Psoas muscle (tissue), 8 donors: Measurements from ENCODE around the gene YBX3. TPM values are rescaled to one million over a fixed set of nuclear protein-coding genes. Genes with fewer than 3 reads are reported as not detected.

Experiments used
- ATAC-seq, 4 donors: fragments of 200-7000 bp; cut with Tn5 transposase; one replicate each; pipeline ENCODE4 v1.9.1; 2020; ENCODE audit warnings: moderate library complexity in 3 of 4, mild to moderate bottlenecking in 2 of 4
- DNase-seq, 2 donors: peaks; one replicate each; pipeline ENCODE4 v3.0.0-alpha.2; 2020
- H3K27ac ChIP-seq: fragments of 200-600 bp; one replicate; pipeline ENCODE4 v1.8.0; 2022
- H3K27me3 ChIP-seq, 3 donors: fragments of 200-600 bp in 1 of 3; one replicate each; pipeline versions ENCODE4 v1.6.1 to v1.8.0; 2013 to 2022; ENCODE audit warnings: low read length in 2 of 3, mild to moderate bottlenecking in 2 of 3, moderate library complexity in 1 of 3; ENCODE audit not compliant: insufficient read depth in 3 of 3
- H3K36me3 ChIP-seq, 2 donors: fragments of 200-600 bp in 1 of 2; one replicate each; pipeline versions ENCODE4 v1.6.1 to v1.8.0; 2013 to 2022; ENCODE audit warnings: low read depth in 1 of 2, mild to moderate bottlenecking in 1 of 2, moderate library complexity in 1 of 2; ENCODE audit not compliant: insufficient read depth in 1 of 2
- H3K4me1 ChIP-seq: fragments of 200-600 bp; one replicate; pipeline ENCODE4 v1.8.0; 2022
- H3K4me3 ChIP-seq: fragments of 200-600 bp; one replicate; pipeline ENCODE4 v1.8.0; 2022; ENCODE audit warnings: mild to moderate bottlenecking
- H3K9me3 ChIP-seq: fragments of 200-600 bp; one replicate; pipeline ENCODE4 v1.8.0; 2022
- WGBS, 3 donors: extraction: QIAGEN DNeasy Blood & Tissue Kit; methylation state at CpG; one replicate each; pipeline versions ENCODE4 v1.1.6 to v1.1.7; 2013; 5-methylcytosine and 5-hydroxymethylcytosine counted together
- intact Hi-C, 2 donors: fragments of 100-400 bp; cut with DNase I; formaldehyde crosslinking; loops; one replicate each; pipeline versions ENCODE4 v1.11.0 to v1.14.2; 2022
- polyA plus RNA-seq, 3 donors: library from polyadenylated mRNA; stranded (reverse); fragments of 200-250 nt; gene quantifications; one replicate each; pipeline ENCODE4 v1.2.3, GENCODE V29; 2013
- total RNA-seq, 4 donors: library from RNA; stranded (reverse); fragmentation: NEBNext Ultra II Directional in 2 of 4; extraction: Animal tissue kit (Norgen Biotek cat#: 25700) in 2 of 4; gene quantifications; one replicate each; pipeline versions ENCODE4 v1.2.1 to v1.2.4, GENCODE V29; 2021 to 2023
- TF ChIP-seq, protein P1 (sequence below): fragments of 200-600 bp; IDR thresholded peaks from one replicate; pipeline ENCODE4 v1.8.0; 2022; ENCODE audit warnings: antibody characterized with exemption
- donor health status: healthy with polysubstance abuse.
- donor health status: DM: no; HTN: no; CAD: no; lungs with moderate emphysema.
- donor health status: Bipolar disorder and iron deficiency.
- donor health status: healthy.
- donor health status: DM: yes; HTN: yes; CAD: no.
- donor health status: DM: no; HTN: no; CAD: no.
- donor health status: DM: no; HTN: no; CAD: no.
- donor health status: DM: yes; HTN: yes; CAD: no.

YBX3 gene
- total and polyA plus RNA-seq, 7 donors: 2,735 to 6,125 (median 4,885) TPM

GRCh38 chr12:10652192-10652591 is 70.9 kb downstream of the YBX3 start:
- Histone ChIP-seq H3K36me3 (no peaks in the 10 kb centered on the region), H3K9me3 (no peaks in the 10 kb centered on the region), H3K4me3 (no peak overlapping the region), H3K27ac (no peak overlapping the region), H3K4me1 (no peaks in the 10 kb centered on the region), H3K27me3 (no peaks in the 10 kb centered on the region)
- no peak for ATAC-seq
- intact Hi-C loops: no loop called here
- TF ChIP-seq, protein P1, sequence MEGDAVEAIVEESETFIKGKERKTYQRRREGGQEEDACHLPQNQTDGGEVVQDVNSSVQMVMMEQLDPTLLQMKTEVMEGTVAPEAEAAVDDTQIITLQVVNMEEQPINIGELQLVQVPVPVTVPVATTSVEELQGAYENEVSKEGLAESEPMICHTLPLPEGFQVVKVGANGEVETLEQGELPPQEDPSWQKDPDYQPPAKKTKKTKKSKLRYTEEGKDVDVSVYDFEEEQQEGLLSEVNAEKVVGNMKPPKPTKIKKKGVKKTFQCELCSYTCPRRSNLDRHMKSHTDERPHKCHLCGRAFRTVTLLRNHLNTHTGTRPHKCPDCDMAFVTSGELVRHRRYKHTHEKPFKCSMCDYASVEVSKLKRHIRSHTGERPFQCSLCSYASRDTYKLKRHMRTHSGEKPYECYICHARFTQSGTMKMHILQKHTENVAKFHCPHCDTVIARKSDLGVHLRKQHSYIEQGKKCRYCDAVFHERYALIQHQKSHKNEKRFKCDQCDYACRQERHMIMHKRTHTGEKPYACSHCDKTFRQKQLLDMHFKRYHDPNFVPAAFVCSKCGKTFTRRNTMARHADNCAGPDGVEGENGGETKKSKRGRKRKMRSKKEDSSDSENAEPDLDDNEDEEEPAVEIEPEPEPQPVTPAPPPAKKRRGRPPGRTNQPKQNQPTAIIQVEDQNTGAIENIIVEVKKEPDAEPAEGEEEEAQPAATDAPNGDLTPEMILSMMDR: no peak
- WGBS, 3 donors: 82 to 87% (median 85%) methylated on average over 3 of the region's 3 CpGs
- no peak for DNase-seq

Other genes with a start within 250 kb of the YBX3 start
- gene EIF2S3B, start 217.4 kb downstream of the YBX3 start, total RNA-seq: 1 to 10 TPM in 1 of 4 donors, under 1 TPM in 3; 0.20 to 1.1 (median 0.31) TPM
- 1 to 10 TPM in 1 of 3 donors, under 1 TPM in 2; 0.37 to 2.6 (median 0.40) TPM for gene EIF2S3B, start 217.4 kb downstream of the YBX3 start, polyA plus RNA-seq
- 1 to 10 TPM; 4.0 to 8.5 (median 6.4) TPM for gene MAGOHB, start 109.7 kb downstream of the YBX3 start, total RNA-seq
- 1 to 10 TPM; 7.2 to 9.7 (median 8.9) TPM for gene MAGOHB, start 109.7 kb downstream of the YBX3 start, polyA plus RNA-seq
- gene STYK1, start 49.3 kb downstream of the YBX3 start, total RNA-seq: under 1 TPM in 3 of 4 donors, not detected in 1; 0.06 to 0.18 (median 0.09) TPM
- gene STYK1, start 49.3 kb downstream of the YBX3 start, polyA plus RNA-seq: under 1 TPM in 2 of 3 donors, not detected in 1; 0.03 to 0.29 TPM
- not detected for gene TAS2R7, start 79.3 kb upstream of the YBX3 start, total RNA-seq
- not detected for gene TAS2R7, start 79.3 kb upstream of the YBX3 start, polyA plus RNA-seq
- gene TAS2R8, start 84.0 kb upstream of the YBX3 start, total RNA-seq: not detected
- gene TAS2R8, start 84.0 kb upstream of the YBX3 start, polyA plus RNA-seq: not detected
- gene TAS2R9, start 86.8 kb upstream of the YBX3 start, total RNA-seq: not detected
- not detected for gene TAS2R9, start 86.8 kb upstream of the YBX3 start, polyA plus RNA-seq
- gene TAS2R10, start 103.0 kb upstream of the YBX3 start, total RNA-seq: not detected
- gene TAS2R10, start 103.0 kb upstream of the YBX3 start, polyA plus RNA-seq: under 1 TPM in 2 of 3 donors, not detected in 1; 0.04 to 0.17 TPM
- gene PRR4, start 126.2 kb upstream of the YBX3 start, total RNA-seq: 1 to 10 TPM; 1.0 to 3.9 (median 2.7) TPM
- 10 to 100 TPM in 1 of 3 donors, 1 to 10 TPM in 2; 2.6 to 11.7 (median 4.3) TPM for gene PRR4, start 126.2 kb upstream of the YBX3 start, polyA plus RNA-seq
- 1 to 10 TPM; 3.0 to 6.1 (median 4.4) TPM for gene PRH1, start 160.9 kb upstream of the YBX3 start, total RNA-seq
- 1 to 10 TPM in 2 of 3 donors, under 1 TPM in 1; 0.59 to 3.0 (median 1.2) TPM for gene PRH1, start 160.9 kb upstream of the YBX3 start, polyA plus RNA-seq
- gene TAS2R13, start 186.2 kb upstream of the YBX3 start, total RNA-seq: under 1 TPM in 3 of 4 donors, not detected in 1; 0.13 to 0.36 (median 0.28) TPM
- gene TAS2R13, start 186.2 kb upstream of the YBX3 start, polyA plus RNA-seq: under 1 TPM in 1 of 3 donors, not detected in 2; 0.08 TPM
- gene PRH2, start 205.9 kb upstream of the YBX3 start, total RNA-seq: not detected
- not detected for gene PRH2, start 205.9 kb upstream of the YBX3 start, polyA plus RNA-seq
- under 1 TPM; 0.30 to 0.68 (median 0.59) TPM for gene TAS2R14, start 215.9 kb upstream of the YBX3 start, total RNA-seq
- gene TAS2R14, start 215.9 kb upstream of the YBX3 start, polyA plus RNA-seq: under 1 TPM; 0.18 to 0.85 (median 0.66) TPM